DMS114 treated with DMSO at 0.1 percent for 48 hours (cell line): ENCODE results near the gene TTLL9.
A peak's percentile ranks its signal among the peaks of the same experiment; 100 is the strongest.

ENCODE experiments used
- DNase-seq: peaks from one replicate; lab custom pipeline; 2025; ENCODE audit not compliant: unreplicated experiment; lab: John Stamatoyannopoulos, UW

TTLL9 gene

DNA sequence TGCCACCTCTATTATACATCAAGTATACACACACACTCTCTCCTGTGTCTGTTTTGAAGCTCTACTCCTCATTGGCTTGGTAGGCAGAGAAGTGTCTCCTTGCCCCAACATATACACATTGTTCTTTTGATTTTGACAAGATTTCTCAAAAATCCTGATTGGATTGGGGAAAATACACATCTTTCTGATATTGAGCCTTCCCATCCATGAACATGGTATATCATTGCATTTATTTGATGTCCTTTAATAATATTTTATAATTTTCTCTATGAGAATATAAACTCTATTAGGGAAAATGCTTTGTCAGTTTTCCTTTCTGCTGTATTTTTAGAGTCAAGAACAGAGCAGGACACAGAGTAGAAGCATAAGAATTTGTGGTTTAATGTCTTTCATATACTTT is 7.2 kb downstream of the TTLL9 start:
- DNase-seq = no peak

DNA sequence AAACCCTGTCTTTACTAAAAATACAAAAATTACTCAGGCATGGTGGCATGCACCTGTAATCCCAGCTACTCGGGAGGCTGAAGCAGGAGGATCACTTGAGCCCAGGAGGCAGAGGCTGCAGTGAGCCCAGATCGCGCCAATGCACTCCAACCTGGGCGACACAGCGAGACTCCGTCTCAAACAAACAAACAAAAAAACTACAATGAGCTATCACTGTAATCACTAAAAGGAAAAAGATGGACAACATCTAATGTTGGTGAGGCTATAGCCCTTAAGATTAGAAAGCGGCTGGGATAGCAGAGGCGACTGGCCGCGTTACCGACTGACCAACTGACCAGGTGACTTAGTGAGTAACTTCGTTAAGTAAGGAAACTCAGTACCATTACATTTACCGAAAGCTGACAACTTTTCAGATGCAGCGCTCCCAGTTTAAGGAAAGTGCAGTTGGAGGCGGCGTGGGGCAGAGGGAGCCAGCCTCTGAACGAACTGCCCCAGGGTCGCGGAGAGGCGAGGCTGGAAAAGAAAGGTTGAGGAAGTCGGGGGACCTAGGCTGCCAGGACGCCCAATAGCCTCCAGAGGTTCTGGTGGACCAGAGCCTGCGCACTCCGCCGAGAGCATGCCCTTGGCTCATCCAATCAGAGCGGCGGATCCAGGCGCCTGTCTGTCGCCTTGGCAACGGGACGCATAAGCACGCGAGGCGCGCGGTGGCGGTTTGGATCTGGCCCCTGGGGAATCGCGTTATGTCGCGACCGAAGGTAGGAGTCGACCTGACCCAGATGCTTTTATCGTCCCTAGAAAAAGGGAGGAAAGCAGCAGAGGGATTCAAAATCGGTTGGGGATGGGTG is 8.9 kb downstream of the TTLL9 start:
- DNase-seq = peak; percentile 88

DNA sequence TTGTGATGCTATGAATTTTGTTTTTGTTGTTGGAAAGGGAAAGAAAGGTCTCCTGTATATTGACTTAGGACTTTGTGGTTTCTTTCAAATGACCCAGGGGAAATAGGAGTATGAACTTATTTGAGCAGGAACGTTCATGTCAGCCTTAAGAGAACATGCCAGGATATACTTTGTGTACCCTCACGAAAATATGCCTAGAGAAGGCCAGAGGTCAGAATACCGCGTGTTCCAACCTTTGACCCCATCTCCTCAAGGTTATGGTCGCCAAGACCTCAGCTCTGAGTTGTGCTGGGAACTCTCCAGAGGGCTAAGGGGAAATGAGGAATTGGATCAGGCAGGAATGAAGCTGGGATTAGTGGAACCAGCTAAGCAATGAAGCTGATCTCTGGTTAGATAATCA is 11.5 kb downstream of the TTLL9 start:
- no peak for DNase-seq

DNA sequence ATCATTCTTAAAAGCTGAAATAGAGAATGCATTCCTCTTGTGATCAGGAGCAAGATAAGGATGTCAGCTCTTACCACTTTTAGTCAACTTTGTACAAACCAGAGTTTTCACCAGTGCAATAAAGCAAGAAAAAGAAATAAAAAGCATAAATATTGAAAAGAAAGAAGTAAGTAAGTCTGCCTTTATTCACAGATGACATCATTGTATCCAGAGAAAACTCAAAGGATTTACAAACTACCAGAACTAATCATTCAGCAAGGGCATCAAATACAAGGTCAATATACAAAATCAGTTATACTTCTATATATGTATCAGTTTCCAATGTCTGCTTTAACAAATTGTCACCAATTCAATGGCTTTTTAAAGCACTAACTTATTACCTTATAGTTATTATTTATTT is 13.4 kb downstream of the TTLL9 start:
- DNase-seq = no peak

DNA sequence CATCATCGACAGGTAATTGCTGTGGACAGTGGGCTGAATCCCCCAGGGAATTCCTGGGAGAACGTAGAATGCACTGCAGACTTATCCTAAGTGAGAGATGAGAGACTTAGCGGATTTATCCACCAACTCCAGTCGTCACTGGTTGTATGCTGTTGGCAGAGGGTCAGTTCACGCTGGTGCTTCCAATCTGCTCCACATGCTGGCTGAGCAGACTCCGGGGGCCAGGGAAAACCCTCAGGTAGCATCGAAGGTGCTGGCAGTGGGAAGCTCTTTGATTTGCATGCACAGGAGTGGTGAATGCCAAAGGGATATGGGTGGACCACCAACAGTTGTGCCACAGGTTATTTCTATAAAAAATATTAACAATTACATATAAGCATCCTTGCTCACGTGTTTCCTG is 20.2 kb downstream of the TTLL9 start:
- DNase-seq = no peak

DNA sequence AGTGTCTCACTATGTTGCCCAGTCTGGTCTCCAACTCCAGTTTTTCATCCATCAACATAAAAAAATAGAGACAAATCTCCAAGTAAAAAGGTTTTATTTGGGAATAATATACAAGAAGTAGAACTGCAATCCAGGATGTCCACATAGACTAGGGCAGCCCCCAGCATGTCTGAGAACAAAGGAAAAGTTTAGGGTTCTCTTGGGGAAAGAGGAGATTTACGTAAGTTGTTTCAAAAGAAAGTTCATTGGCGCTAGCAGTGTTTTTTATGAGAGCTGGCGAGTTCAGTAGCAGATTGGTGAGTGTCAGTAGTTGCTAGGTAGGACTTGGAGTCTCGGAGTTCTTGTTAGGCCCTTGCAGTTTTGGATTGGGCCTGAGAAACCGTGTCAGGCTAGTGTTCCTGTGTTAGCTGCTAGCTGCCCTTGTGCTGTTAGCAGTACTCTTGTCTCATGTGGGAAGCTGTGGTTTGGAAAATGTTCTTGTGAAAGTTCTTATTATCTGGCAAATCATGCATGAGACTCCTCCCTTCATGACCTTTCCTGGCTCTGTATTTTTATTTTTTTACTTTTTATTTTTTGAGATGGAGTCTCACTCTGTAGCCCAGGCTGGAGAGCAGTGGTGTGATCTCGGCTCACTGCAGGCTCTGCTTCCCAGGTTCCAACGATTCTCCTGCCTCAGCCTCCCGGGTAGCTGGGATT is 24.7 kb downstream of the TTLL9 start:
- peak; percentile 91 for DNase-seq

DNA sequence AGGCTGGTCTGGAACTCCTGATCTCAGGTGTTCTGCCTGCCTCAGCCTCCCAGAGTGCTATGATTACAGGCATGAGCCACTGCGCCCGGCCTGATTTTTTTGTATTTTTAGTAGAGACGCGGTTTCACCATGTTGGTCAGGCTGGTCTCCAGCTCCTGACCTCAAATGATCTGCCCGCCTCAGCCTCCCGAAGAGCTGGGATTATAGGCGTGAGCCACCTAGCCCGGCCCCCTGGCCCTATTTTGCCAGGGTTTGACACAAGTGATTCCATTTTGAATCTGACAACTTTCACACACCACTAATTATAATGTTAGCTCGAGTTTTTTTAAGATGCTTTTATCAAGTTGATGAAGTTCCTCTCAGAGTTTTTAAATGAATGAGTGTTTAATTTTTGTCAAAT is 25.6 kb downstream of the TTLL9 start:
- no peak for DNase-seq

DNA sequence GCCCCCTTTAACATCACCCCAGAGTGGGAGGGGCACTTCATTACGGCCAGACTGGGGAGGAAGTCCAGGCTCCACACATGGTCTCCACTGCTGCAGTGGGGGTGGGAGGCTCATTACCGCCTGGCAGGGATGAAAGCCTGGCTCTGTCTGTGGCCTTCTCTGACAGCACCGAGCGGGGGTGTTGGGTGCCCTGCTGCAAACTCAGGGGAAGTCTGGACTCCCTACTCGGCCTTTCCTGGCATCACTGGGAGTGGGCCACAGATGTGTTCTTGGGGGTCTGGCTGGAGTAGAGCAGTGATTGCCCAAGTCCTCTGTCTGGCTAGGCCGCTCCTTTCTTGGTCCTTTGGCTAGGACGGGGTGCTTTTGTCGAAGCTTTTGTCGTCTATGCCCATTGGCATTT is 27.1 kb downstream of the TTLL9 start:
- DNase-seq = no peak

DNA sequence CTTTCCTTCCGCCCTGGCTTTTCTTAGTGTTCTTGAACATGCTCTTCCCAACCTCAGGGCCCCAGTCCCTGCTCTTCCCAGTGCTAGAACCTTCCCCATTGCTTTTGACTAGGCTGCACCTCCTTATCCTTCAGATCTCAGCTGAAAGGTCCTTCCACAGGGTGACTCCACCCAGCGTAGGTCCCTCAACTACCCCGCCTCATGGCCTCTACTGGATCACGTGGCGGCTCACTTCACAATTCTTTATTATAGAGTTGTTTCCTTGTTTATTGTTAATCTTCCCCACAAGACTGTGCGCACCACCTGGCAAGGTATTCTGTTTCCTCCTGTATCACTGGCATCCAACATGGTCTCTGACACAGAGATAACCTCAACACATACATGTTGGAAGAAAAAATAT is 31.2 kb downstream of the TTLL9 start:
- DNase-seq = no peak

DNA sequence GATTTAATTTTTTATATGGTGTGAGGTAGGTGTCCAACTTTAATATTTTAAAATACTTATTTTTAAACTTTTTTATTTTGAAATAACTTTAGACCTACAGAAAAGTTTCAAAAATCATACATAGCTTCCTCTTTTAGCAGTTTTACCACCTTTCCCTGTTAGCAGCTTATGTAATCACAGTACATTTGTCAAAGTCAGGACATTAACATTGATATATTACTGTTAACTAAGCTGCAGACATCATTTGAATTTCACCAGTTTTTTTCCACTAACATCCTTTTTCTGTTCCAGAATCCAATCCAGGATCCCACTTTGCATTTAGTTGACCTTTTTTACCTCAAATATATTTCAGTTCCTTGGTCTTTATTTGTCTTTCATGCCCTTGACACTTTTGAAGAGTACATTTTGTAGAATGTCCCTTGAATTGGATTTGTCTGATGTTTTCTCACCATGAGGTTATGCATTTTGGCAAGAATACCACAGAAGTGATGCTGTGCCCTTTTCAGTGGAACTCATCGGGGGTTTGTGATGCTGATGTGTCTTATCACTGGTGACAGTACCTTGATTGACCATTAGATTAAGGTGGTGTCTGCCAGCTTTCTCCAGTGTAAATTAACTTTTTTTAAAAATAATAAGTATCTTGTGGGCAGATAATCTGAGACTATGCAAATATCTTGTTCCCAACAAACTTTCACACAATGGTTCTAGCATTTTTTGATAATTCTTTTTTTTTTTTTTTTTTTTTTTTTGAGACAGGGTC is 33.4 kb downstream of the TTLL9 start:
- DNase-seq = no peak

DNA sequence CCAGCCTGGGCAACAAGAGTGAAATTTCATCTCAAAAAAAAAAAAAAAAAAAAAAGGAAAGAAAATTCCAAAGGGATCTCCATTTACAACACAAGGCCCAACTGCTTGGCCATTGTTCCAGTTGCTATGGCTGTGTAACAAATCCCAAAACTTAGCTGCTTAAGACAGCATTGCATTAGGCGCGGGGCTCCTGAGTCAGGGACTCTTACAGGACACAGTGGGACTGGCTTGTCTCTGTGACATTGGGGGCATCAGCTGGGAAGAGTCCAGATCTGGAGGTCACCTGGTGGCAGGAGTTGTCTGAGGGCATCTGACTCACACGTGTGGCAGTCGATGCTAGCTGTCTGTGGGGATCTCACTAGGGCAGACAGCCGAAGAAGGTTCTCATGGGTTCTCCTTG is 35.6 kb downstream of the TTLL9 start:
- no peak for DNase-seq

DNA sequence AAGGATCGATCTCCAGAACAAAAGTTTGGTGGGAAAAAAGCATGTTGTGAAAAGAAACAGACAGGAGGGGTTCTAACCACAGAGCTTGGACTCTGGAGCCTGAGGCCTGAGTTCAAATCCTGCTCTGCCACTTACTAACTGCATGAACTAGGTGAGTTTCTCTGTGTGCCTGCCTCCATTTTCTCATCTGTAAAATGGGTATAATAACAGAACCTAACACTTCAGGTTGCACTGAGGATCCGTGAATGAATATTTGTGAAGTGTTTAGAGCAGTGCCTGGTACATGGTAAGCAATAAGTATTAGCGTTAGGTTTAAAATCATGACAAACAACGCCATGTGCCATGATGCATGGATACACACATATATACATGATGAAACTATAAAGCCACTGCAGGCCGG is 36.6 kb downstream of the TTLL9 start:
- DNase-seq = no peak

DNA sequence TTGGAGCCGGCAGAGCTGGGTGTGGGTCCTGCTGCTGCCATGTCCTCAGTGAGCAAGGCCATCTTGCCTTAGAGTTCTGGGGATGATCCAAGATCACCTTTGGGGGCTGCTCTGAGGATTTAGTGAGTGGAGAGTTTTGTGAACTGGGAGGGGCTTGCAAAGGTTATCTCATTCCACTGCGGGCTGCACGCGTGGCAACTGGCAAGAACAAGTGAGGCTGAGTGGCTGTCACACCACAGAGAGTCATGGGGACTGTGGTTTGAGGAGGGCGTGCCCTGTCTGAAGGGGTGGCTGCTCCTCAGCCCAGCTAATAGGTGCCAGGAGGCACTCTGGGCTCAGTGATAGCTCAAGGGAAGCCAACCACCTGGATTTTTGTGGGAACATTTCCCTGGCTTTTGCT is 37.6 kb downstream of the TTLL9 start:
- DNase-seq = no peak

DNA sequence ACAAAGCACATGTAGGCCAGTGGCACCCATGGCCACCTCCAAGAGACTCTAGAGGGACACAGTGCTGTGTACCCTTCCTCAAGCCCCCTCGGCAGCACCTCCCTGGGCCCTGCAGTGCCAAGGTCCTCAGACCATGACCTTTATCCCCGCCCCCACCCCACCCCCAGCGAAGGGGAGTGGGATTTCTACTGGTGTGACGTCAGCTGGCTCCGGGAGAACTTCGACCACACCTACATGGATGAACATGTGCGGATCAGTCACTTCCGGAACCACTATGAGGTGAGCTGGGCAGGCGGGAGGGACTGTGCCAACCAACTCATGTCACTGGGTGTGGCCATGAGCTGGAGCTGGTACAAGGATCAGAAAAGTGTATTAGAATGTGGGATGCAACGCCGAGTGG is 38.0 kb downstream of the TTLL9 start:
- DNase-seq = no peak

DNA sequence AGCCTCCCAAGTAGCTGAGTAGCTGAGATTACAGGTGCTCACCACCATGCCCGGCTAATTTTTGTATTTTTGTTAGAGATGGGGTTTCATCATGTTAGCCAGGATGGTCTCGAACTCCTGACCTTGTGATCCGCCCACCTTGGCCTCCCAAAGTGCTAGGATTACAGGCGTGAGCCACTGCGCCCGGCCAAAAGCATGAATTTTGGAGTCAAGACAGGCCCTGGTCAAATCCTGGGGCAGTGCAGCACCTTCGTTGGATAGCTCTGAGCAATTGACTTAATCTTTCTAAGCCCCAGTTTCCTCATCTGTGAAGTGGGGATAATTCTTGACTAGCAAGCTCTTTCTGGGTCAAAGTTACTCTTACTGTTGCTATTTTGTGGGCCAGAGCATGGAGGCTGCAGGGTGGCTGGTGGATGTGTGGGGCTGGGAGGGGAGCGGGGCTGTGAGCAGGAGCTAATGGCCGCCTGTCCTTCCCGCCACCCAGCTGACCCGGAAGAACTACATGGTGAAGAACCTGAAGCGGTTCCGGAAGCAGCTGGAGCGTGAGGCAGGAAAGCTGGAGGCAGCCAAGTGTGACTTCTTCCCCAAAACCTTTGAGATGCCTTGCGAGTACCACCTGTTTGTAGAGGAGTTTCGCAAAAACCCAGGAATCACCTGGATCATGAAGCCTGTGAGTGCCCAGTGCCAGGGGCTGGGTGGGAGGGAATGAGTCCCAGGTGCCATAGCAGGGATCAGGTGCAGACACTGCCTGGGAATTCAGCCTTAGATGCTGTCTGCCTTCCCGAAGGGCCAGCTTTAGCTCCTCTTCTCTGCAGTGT is 39.0 kb downstream of the TTLL9 start:
- DNase-seq = no peak

DNA sequence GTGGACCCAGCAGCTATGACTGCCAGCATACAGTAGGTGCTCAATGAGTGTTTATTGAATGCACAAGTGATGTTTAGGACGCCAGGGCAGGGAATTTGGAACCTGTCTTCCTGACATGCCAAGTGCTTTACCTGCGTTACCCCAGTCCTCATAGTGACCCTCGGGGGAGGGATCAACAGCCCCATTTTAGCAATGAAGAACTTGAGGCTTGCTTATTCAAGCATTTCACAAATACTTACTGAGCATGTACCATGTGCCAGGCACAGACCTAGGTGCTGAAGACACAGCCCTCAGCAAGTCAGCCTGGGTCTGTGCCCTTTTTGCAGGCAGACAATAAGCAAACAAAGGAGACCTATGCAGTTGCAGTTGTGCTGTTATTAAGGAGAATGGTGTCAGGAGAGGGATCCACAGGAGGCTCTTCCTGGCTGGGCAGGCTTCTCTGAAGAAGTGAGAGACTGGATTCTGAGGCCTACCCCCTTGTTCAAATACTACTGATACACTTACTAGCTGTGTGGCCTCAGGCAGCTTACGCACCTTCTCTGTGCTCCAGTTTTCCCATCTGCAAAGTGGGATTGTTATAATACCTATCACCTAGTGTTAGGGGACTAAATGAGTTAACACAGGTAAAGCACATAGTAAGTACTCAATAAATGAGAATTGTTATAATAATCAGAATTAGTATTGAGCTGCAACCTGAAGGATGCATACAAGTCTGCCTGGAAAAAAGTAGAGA is 39.8 kb downstream of the TTLL9 start:
- DNase-seq = no peak

DNA sequence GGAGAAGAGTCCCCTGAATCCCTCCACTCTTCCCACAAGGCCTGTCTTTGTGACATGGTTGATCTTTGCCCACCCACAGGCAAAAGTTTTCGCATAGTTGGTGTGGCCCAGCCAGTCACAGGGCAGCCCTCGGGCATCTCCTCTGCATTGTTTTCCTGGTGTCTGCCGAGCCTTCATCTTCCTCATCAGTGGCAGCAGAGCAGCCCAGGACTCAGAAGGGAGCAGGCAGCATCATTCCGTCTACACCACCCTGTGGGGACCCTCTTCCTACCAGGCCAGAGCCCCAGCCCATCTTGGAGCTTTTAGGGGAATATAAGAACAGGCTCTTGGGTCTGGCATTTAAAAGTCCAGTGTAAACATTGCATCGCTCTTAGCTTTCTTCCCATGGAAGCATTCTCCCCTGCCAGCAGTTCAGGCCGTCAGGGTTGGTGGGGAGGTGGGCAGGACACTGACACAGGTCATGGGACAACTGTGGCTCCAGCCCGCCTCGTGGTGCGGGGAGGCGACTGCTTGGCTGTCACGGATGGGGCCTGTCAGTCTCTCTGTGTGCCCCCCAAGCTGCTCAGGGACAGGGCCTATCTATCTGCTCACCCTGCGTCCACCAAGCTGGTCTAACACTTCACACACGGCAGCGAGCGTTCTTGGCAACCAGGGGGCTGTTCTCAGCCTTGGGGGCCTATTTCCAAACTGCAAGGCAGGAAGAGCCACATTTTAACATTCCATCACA is 43.2 kb downstream of the TTLL9 start:
- no peak for DNase-seq

DNA sequence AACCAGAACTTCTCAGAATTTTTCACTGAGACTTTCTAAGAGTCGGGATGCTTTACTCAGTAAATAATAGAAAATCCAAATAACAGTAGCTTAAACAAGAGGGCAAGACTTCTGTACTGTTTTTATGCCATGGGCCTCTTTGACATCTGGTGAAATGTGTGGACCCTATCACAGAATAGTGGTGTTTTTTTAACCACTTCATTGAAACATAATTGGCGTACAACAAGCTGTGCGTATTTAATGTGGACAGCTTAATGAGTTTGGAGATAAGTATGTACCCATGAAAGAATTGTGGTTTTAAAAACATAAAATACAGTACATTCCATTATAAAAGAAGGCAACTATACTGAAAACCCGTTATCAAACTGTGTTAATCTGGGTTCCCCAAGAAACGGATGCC is 43.7 kb downstream of the TTLL9 start:
- no peak for DNase-seq

DNA sequence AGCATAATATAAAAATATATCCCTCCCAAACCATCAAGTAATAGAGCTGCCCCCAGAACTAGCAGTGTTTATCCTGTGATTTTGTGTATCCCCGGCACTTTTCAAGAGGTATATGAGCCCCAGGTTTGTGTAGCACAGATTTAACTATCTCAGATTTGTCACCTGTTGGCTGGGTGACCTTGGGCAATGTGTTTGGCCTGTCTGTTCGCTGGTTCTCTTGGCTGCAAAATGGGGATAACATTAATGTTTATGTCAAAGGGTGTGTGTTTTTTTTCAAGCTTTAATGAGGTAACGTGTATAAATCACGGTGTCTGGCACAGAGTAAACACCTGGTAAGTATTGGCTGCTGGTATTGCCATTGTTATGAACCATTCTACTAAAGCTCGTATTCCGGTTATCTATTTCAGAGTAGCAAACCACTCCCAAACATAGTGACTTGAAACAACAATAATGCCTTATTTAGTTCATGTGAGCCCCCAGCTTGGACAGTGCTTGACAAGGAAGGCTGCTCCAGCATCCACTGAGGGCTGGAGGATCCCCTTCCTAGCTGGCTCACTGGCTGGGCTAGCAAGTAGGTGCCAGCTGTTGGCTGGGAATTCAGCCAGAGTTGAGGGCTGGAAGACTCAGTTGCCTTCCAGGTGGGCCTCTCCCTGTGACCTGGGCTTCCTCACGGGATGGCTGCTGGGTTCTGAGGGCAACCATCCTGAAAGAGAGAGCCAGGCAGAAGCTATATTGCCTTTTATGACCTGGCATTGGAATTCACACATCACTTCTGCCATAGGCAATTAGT is 45.3 kb downstream of the TTLL9 start:
- no peak for DNase-seq
